Measurements from ENCODE around the gene MRFAP1L1. TPM values are rescaled to one million over a fixed set of nuclear protein-coding genes. Genes with fewer than 3 reads are reported as not detected.

The MRFAP1L1 gene
- polyA plus RNA-seq, 1 donor from 2014 or later, result 438 TPM

DNA sequence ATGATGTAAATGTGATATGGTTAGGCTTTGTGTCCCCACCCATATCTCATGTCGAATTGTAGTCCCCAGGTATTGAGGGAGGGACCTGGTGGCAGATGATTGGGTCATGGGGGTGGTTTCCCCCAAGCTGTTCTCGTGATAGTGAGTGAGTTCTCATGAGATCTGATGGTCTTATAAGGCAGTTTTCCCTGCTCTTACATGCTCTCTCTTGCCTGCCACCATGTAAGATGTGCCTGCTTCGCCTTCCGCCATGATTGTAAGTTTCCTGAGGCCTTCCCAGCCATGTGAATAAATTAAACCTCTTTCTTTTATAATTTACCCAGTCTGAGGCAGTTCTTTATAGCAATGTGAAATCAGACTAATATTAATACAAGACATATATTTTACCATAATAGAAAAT is 30.3 kb upstream of the MRFAP1L1 start:
- Histone ChIP-seq H3K27ac (ENCODE audit: low read length) (no peak overlapping the region), H3K4me2 (ENCODE audit: low read length) (no peak overlapping the region), H3K9me2 (ENCODE audit: insufficient read depth, low read length) (no peaks in the 10 kb centered on the region), H3F3A (ENCODE audit: insufficient read depth, low read length, poor library complexity, severe bottlenecking) (no peaks in the 10 kb centered on the region), H2AFZ (ENCODE audit: low read depth, low read length) (no peak overlapping the region), H3K9ac (ENCODE audit: low read length) (no peak overlapping the region), H3K27me3 (ENCODE audit: insufficient read depth, low read depth, low read length) (no peaks in the 10 kb centered on the region), H3K79me2 (replicated peaks; ENCODE audit: insufficient read depth, low read length) (no peaks in the 10 kb centered on the region), H4K20me1 (ENCODE audit: insufficient read depth) (no peaks in the 10 kb centered on the region), H3K4me3 (ENCODE audit: low read length) (no peak overlapping the region), H3K36me3 (ENCODE audit: insufficient read depth, low read length) (no peaks in the 10 kb centered on the region), H3K9me3 (ENCODE audit: low read length) (no peaks in the 10 kb centered on the region)
- TF ChIP-seq RAD21 (conservative IDR thresholded peaks at IDR 0.05) (no peak), TAF1 (IDR thresholded peaks at IDR 0.05; ENCODE audit: low read depth) (no peak), SMC3 (conservative IDR thresholded peaks at IDR 0.05; ENCODE audit: poor library complexity) (no peak), EZH2 (IDR thresholded peaks at IDR 0.05; ENCODE audit: borderline replicate concordance, insufficient read depth, low read length, poor library complexity, severe bottlenecking) (no peak), MXI1 (conservative IDR thresholded peaks at IDR 0.05; ENCODE audit: poor library complexity, severe bottlenecking) (no peak), CTCF (IDR thresholded peaks at IDR 0.05; ENCODE audit: poor library complexity, severe bottlenecking) (no peak), EP300 (conservative IDR thresholded peaks at IDR 0.05; ENCODE audit: poor library complexity, severe bottlenecking) (no peak), POLR2AphosphoS5 (IDR thresholded peaks at IDR 0.05) (no peak)
- TF ChIP-seq, protein P1, sequence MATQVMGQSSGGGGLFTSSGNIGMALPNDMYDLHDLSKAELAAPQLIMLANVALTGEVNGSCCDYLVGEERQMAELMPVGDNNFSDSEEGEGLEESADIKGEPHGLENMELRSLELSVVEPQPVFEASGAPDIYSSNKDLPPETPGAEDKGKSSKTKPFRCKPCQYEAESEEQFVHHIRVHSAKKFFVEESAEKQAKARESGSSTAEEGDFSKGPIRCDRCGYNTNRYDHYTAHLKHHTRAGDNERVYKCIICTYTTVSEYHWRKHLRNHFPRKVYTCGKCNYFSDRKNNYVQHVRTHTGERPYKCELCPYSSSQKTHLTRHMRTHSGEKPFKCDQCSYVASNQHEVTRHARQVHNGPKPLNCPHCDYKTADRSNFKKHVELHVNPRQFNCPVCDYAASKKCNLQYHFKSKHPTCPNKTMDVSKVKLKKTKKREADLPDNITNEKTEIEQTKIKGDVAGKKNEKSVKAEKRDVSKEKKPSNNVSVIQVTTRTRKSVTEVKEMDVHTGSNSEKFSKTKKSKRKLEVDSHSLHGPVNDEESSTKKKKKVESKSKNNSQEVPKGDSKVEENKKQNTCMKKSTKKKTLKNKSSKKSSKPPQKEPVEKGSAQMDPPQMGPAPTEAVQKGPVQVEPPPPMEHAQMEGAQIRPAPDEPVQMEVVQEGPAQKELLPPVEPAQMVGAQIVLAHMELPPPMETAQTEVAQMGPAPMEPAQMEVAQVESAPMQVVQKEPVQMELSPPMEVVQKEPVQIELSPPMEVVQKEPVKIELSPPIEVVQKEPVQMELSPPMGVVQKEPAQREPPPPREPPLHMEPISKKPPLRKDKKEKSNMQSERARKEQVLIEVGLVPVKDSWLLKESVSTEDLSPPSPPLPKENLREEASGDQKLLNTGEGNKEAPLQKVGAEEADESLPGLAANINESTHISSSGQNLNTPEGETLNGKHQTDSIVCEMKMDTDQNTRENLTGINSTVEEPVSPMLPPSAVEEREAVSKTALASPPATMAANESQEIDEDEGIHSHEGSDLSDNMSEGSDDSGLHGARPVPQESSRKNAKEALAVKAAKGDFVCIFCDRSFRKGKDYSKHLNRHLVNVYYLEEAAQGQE (IDR thresholded peaks at IDR 0.05; ENCODE audit: borderline replicate concordance), result no peak

DNA sequence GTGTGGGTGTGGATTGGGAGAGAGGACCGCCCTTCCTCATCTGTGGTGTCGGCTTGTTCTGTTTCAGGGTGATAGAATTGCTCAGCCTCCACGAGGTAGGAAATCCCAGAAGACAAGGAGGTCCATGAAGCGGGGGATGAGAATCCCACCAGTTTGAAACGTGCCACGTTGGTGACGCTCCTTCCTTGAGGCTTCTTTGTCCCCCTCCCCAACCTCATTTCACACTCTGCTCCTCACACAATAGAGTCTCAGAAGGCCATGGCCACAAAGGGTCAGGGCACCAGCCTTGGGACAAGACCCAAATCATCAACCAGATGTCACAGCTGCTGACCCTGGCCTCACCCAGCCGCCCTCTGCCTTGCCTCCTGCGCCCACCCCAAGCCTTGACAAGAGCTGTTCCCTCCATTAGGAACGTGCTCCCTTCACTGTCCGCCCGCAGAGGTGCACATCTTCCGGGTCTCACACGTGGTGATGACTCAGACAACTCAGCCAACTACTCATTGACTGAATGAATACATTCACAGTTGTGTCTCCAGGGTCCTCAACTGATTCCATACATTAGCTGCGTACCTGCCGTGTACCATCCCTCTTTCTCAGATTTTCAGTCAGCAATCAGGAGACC is 24.6 kb upstream of the MRFAP1L1 start:
- Histone ChIP-seq H3K9ac (ENCODE audit: low read length) (no peak overlapping the region), H3F3A (ENCODE audit: insufficient read depth, low read length, poor library complexity, severe bottlenecking) (no peaks in the 10 kb centered on the region), H3K27ac (ENCODE audit: low read length) (no peak overlapping the region), H3K9me3 (ENCODE audit: low read length) (no peaks in the 10 kb centered on the region), H3K79me2 (replicated peaks; ENCODE audit: insufficient read depth, low read length) (no peaks in the 10 kb centered on the region), H3K27me3 (ENCODE audit: insufficient read depth, low read depth, low read length) (no peaks in the 10 kb centered on the region), H3K4me3 (ENCODE audit: low read length) (no peak overlapping the region), H3K4me2 (ENCODE audit: low read length) (no peak overlapping the region), H2AFZ (ENCODE audit: low read depth, low read length) (no peak overlapping the region), H3K9me2 (ENCODE audit: insufficient read depth, low read length) (no peaks in the 10 kb centered on the region), H4K20me1 (ENCODE audit: insufficient read depth) (no peaks in the 10 kb centered on the region), H3K36me3 (ENCODE audit: insufficient read depth, low read length) (no peaks in the 10 kb centered on the region)
- TF ChIP-seq RAD21 (conservative IDR thresholded peaks at IDR 0.05) (no peak), TAF1 (IDR thresholded peaks at IDR 0.05; ENCODE audit: low read depth) (no peak), SMC3 (conservative IDR thresholded peaks at IDR 0.05; ENCODE audit: poor library complexity) (no peak)
- TF ChIP-seq, protein P1 (IDR thresholded peaks at IDR 0.05; ENCODE audit: borderline replicate concordance), result no peak
